NCI-H2196 treated with DMSO at 0.1 percent for 48 hours (cell line): ENCODE results near the gene DCAF17.
"Not testable (repeated sequence)": the region's sequence is repeated elsewhere in the genome, so short reads cannot be mapped to it uniquely, and the experiment has no call there.

Source experiments
- DNase-seq: peaks from one replicate; lab custom pipeline; 2025; ENCODE audit not compliant: unreplicated experiment; lab: John Stamatoyannopoulos, UW

The DCAF17 gene

GRCh38 chr2:171452773-171453172, 18.7 kb downstream of the DCAF17 start:
- no peak for DNase-seq

GRCh38 chr2:171459498-171459897, 25.5 kb downstream of the DCAF17 start:
- no peak for DNase-seq

GRCh38 chr2:171460537-171460936, 26.5 kb downstream of the DCAF17 start:
- DNase-seq: no peak

- no peak for DNase-seq
Measured at GRCh38 chr2:171469176-171469575, 35.1 kb downstream of the DCAF17 start.

- no peak for DNase-seq
Measured at GRCh38 chr2:171470129-171470528, 36.1 kb downstream of the DCAF17 start.

- no peak for DNase-seq
Measured at GRCh38 chr2:171475979-171476378, 42.0 kb downstream of the DCAF17 start.

- no peak for DNase-seq
Measured at GRCh38 chr2:171478345-171478744, 44.3 kb downstream of the DCAF17 start.

- DNase-seq: no peak
Measured at GRCh38 chr2:171479154-171479814, 45.3 kb downstream of the DCAF17 start.

- no peak for DNase-seq
Measured at GRCh38 chr2:171480908-171481307, 46.9 kb downstream of the DCAF17 start.

GRCh38 chr2:171482308-171482707, 48.3 kb downstream of the DCAF17 start:
- no peak for DNase-seq

- DNase-seq: no peak
Measured at GRCh38 chr2:171482877-171483276, 48.9 kb downstream of the DCAF17 start.

- no peak for DNase-seq
Measured at GRCh38 chr2:171483793-171484192, 49.8 kb downstream of the DCAF17 start.

- DNase-seq: no peak
Measured at GRCh38 chr2:171485116-171485515, 51.1 kb downstream of the DCAF17 start.

- DNase-seq: no peak
Measured at GRCh38 chr2:171487201-171487600, 53.2 kb downstream of the DCAF17 start.

- no peak for DNase-seq
Measured at GRCh38 chr2:171487803-171488259, 53.8 kb downstream of the DCAF17 start.

GRCh38 chr2:171490577-171490976, 56.6 kb downstream of the DCAF17 start:
- DNase-seq: no peak

- DNase-seq: no peak
Measured at GRCh38 chr2:171491292-171491691, 57.3 kb downstream of the DCAF17 start.

GRCh38 chr2:171492664-171493063, 58.6 kb downstream of the DCAF17 start:
- DNase-seq: no peak

GRCh38 chr2:171497664-171498063, 63.6 kb downstream of the DCAF17 start:
- DNase-seq: not testable (repeated sequence)

GRCh38 chr2:171505374-171505773, 71.3 kb downstream of the DCAF17 start:
- DNase-seq: no peak

GRCh38 chr2:171509945-171510731, 76.1 kb downstream of the DCAF17 start:
- no peak for DNase-seq

GRCh38 chr2:171512014-171512413, 78.0 kb downstream of the DCAF17 start:
- no peak for DNase-seq
